Ascending aorta (tissue), 2 donors: ENCODE data around the gene SMARCC1. TPM values are rescaled to one million over a fixed set of nuclear protein-coding genes. Genes with fewer than 3 reads are reported as not detected.
"Not testable (repeated sequence)": the region's sequence is repeated elsewhere in the genome, so short reads cannot be mapped to it uniquely, and the experiment has no call there.

Experiments
- DNase-seq, 2 donors: peaks; one replicate each; pipeline ENCODE4 v3.0.0-alpha.2; 2019; ENCODE audit warnings: low spot score in 2 of 2
- H3K27ac ChIP-seq, 2 donors: fragments of 200-600 bp; sonication (generic); one replicate each; pipeline ENCODE4 v1.5.1; 2016 to 2017; ENCODE audit warnings: mild to moderate bottlenecking in 1 of 2
- H3K27me3 ChIP-seq: fragments of 200-600 bp; sonication (generic); one replicate; pipeline ENCODE4 v1.5.1; 2017
- H3K36me3 ChIP-seq, 2 donors: fragments of 200-600 bp; sonication (generic); one replicate each; pipeline ENCODE4 v1.5.1; 2016
- H3K4me1 ChIP-seq, 2 donors: fragments of 200-600 bp; sonication (generic); one replicate each; pipeline ENCODE4 v1.5.1; 2016 to 2017; ENCODE audit warnings: mild to moderate bottlenecking in 1 of 2
- H3K4me3 ChIP-seq, 2 donors: fragments of 200-600 bp; sonication (generic); one replicate each; pipeline ENCODE4 v1.5.1; 2016 to 2017; ENCODE audit warnings: mild to moderate bottlenecking in 1 of 2
- H3K9me3 ChIP-seq, 2 donors: fragments of 200-600 bp; sonication (generic); one replicate each; pipeline ENCODE4 v1.5.1; 2016
- CTCF ChIP-seq, 3 experiments: fragments of 200-600 bp in 2 of 3; fragments of 450-650 bp in 1 of 3; sonication (generic) in 2 of 3; IDR thresholded peaks; one replicate each; pipeline ENCODE4 v1.5.1; 2016 to 2019; ENCODE audit warnings: antibody characterized with exemption in 3 of 3, mild to moderate bottlenecking in 1 of 3, moderate library complexity in 1 of 3
- intact Hi-C: fragments of 100-400 bp; cut with DNase I; formaldehyde crosslinking; loops from one replicate; pipeline ENCODE4 v1.15.1; 2023
- total RNA-seq: library from RNA; depleted of rRNA; stranded (reverse); fragments of >200 nt; gene quantifications from one replicate; pipeline ENCODE4 v1.1.0, GENCODE V29; 2016

Gene SMARCC1
- total RNA-seq, result 24.8 TPM

- Histone ChIP-seq H3K36me3 (no peaks in the 10 kb centered on the region), H3K27ac (peak within 1 kb of the TSS; percentile 93 to 97), H3K27me3 (no peaks in the 10 kb centered on the region), H3K4me1 (peaks cover 0 to 18% of the 10 kb centered on the region in 2 donors), H3K4me3 (peak within 1 kb of the TSS; percentile 75 to 97), H3K9me3 (no peaks in the 10 kb centered on the region)
- DNase-seq, result peak; percentile 89 to 99
- TF ChIP-seq CTCF (IDR thresholded peaks at IDR 0.05), result no peak
- intact Hi-C loops, result loop anchor here (1.0 to 10.0 kb wide), 3 partner anchors 269 to 617 kb away; partner anchors contain the start of genes ELP6, PTPN23 and SETD2
Observed at GRCh38 chr3:47781685-47782445, at the start of gene SMARCC1. TSS of gene SMARCC1 (minus strand) at chr3:47781893. CDS start at chr3:47781797, 96 bp downstream.

GRCh38 chr3:47829482-47829881, 47.8 kb upstream of the SMARCC1 start:
- H3K36me3 ChIP-seq, result peaks cover 60 to 71% of the 10 kb centered on the region in 2 donors
- H3K4me3 ChIP-seq, DNase-seq, H3K4me1 ChIP-seq, intact Hi-C loops, H3K27ac ChIP-seq, H3K27me3 ChIP-seq, H3K9me3 ChIP-seq: not testable (repeated sequence)

- no peak for TF ChIP-seq CTCF (IDR thresholded peaks at IDR 0.05)
- Histone ChIP-seq H3K4me1 (peaks cover 5 to 6% of the 10 kb centered on the region in 2 donors), H3K27me3 (no peaks in the 10 kb centered on the region), H3K27ac (peak overlapping the region; percentile 84 to 85), H3K36me3 (peaks cover 35 to 51% of the 10 kb centered on the region in 2 donors), H3K9me3 (no peaks in the 10 kb centered on the region), H3K4me3 (peak overlapping the region; percentile 99 to 100)
- intact Hi-C loops, result loop anchor here (2.0 kb wide), 1 partner anchor 23 kb away; the partner anchor contains the start of gene DHX30
- no peak for DNase-seq
Observed at GRCh38 chr3:47825590-47825989, 43.9 kb upstream of the SMARCC1 start.

- no peaks in the 10 kb centered on the region for H3K9me3 ChIP-seq
- TF ChIP-seq CTCF (IDR thresholded peaks at IDR 0.05), result peak; percentile 66 to 94 (median 81)
- intact Hi-C loops, result loop anchor here (2.0 kb wide), 1 partner anchor 22 kb away; the partner anchor contains the start of gene DHX30
- DNase-seq, result peak in 1 of 2 donors; percentile 86
- peaks cover 5 to 6% of the 10 kb centered on the region in 2 donors for H3K4me1 ChIP-seq
- peaks cover 30 to 51% of the 10 kb centered on the region in 2 donors for H3K36me3 ChIP-seq
- peak overlapping the region; percentile 99 to 100 for H3K4me3 ChIP-seq
- peak overlapping the region; percentile 84 to 85 for H3K27ac ChIP-seq
- no peaks in the 10 kb centered on the region for H3K27me3 ChIP-seq
Observed at GRCh38 chr3:47824541-47825473, 43.1 kb upstream of the SMARCC1 start.

- intact Hi-C loops, result no loop called here
- H3K4me1 ChIP-seq, result no peaks in the 10 kb centered on the region
- no peaks in the 10 kb centered on the region for H3K9me3 ChIP-seq
- DNase-seq, result no peak
- no peak overlapping the region for H3K27ac ChIP-seq
- no peaks in the 10 kb centered on the region for H3K27me3 ChIP-seq
- H3K36me3 ChIP-seq, result peaks cover 20 to 57% of the 10 kb centered on the region in 2 donors
- no peak overlapping the region for H3K4me3 ChIP-seq
- TF ChIP-seq CTCF (IDR thresholded peaks at IDR 0.05), result no peak
Observed at GRCh38 chr3:47817609-47818008, 35.9 kb upstream of the SMARCC1 start.
